Measurements from ENCODE around the gene RHBDF2.

RHBDF2 gene

GRCh38 chr17:76501018-76501826 is at the start of gene RHBDF2:
Gene RHBDF2, minus strand, starts transcription at chr17:76501423. Its CDS starts 19,899 bp downstream, at chr17:76481524.
- DNase-seq (ENCODE audit: low spot score) = peak; percentile 91

- no peak for DNase-seq (ENCODE audit: low spot score)
Measured at GRCh38 chr17:76549539-76549938, 48.3 kb upstream of the RHBDF2 start.

- no peak for DNase-seq (ENCODE audit: low spot score)
Measured at GRCh38 chr17:76549215-76549518, 47.9 kb upstream of the RHBDF2 start.

- no peak for DNase-seq (ENCODE audit: low spot score)
Measured at GRCh38 chr17:76548378-76549214, 47.4 kb upstream of the RHBDF2 start.

GRCh38 chr17:76547642-76548202 is 46.5 kb upstream of the RHBDF2 start:
- no peak for DNase-seq (ENCODE audit: low spot score)

- DNase-seq (ENCODE audit: low spot score) = peak; percentile 73
Measured at GRCh38 chr17:76547183-76547641, 46.0 kb upstream of the RHBDF2 start.

GRCh38 chr17:76546556-76547182 is 45.4 kb upstream of the RHBDF2 start:
- DNase-seq (ENCODE audit: low spot score) = peak; percentile 84

- peak; percentile 43 for DNase-seq (ENCODE audit: low spot score)
Measured at GRCh38 chr17:76545918-76546555, 44.8 kb upstream of the RHBDF2 start.

- no peak for DNase-seq (ENCODE audit: low spot score)
Measured at GRCh38 chr17:76544546-76545365, 43.5 kb upstream of the RHBDF2 start.

- DNase-seq (ENCODE audit: low spot score) = no peak
Measured at GRCh38 chr17:76543826-76544545, 42.8 kb upstream of the RHBDF2 start.

- no peak for DNase-seq (ENCODE audit: low spot score)
Measured at GRCh38 chr17:76543482-76543825, 42.2 kb upstream of the RHBDF2 start.

- DNase-seq (ENCODE audit: low spot score) = no peak
Measured at GRCh38 chr17:76542984-76543383, 41.8 kb upstream of the RHBDF2 start.

- DNase-seq (ENCODE audit: low spot score) = no peak
Measured at GRCh38 chr17:76542566-76542971, 41.3 kb upstream of the RHBDF2 start.

GRCh38 chr17:76541739-76542454 is 40.7 kb upstream of the RHBDF2 start:
- DNase-seq (ENCODE audit: low spot score) = no peak

- peak; percentile 96 for DNase-seq (ENCODE audit: low spot score)
Measured at GRCh38 chr17:76540381-76541300, 39.4 kb upstream of the RHBDF2 start.

- DNase-seq (ENCODE audit: low spot score) = no peak
Measured at GRCh38 chr17:76539631-76540271, 38.5 kb upstream of the RHBDF2 start, which contains the start of gene PRCD. Gene PRCD, plus strand, starts transcription at chr17:76540044. Its CDS starts 98 bp downstream, at chr17:76540142.

- DNase-seq (ENCODE audit: low spot score) = no peak
Measured at GRCh38 chr17:76538941-76539570, 37.8 kb upstream of the RHBDF2 start.
